Osteocyte (in vitro differentiated cells): Measurements from ENCODE around the gene SNRPN. TPM values are rescaled to one million over a fixed set of nuclear protein-coding genes. Genes with fewer than 3 reads are reported as not detected.

ENCODE experiments used
- DNase-seq: peaks from one replicate; pipeline ENCODE4 v3.0.0; 2021; ENCODE audit warnings: mixed read lengths; ENCODE audit not compliant: unreplicated experiment; ENCODE audit errors: extremely low spot score
- H3K27ac Mint-ChIP-seq: one replicate; pipeline ENCODE4 v1.8.0; 2021; ENCODE audit warnings: mild to moderate bottlenecking, mixed read lengths; ENCODE audit not compliant: unreplicated experiment
- H3K27me3 Mint-ChIP-seq: one replicate; pipeline ENCODE4 v1.8.0; 2021; ENCODE audit warnings: mixed read lengths; ENCODE audit not compliant: unreplicated experiment
- H3K36me3 Mint-ChIP-seq: one replicate; pipeline ENCODE4 v1.8.0; 2021; ENCODE audit warnings: mixed read lengths; ENCODE audit not compliant: unreplicated experiment
- H3K4me1 Mint-ChIP-seq: one replicate; pipeline ENCODE4 v1.8.0; 2021; ENCODE audit warnings: mixed read lengths; ENCODE audit not compliant: unreplicated experiment
- H3K4me3 Mint-ChIP-seq: one replicate; pipeline ENCODE4 v1.8.0; 2021; ENCODE audit warnings: mild to moderate bottlenecking, moderate library complexity, mixed read lengths; ENCODE audit not compliant: unreplicated experiment
- H3K9me3 Mint-ChIP-seq: one replicate; pipeline ENCODE4 v1.8.0; 2021; ENCODE audit warnings: mixed read lengths; ENCODE audit not compliant: unreplicated experiment
- total RNA-seq: library from RNA; stranded (reverse); gene quantifications from 2 replicates; pipeline ENCODE4 v1.2.1, GENCODE V29; 2021
- TF ChIP-seq, protein P1 (sequence below): fragments of 200-600 bp; sonication (generic); IDR thresholded peaks from 2 replicates; pipeline ENCODE4 v1.5.0; 2021; ENCODE audit warnings: antibody characterized with exemption, mild to moderate bottlenecking, moderate library complexity

The SNRPN gene
- total RNA-seq, 1 donor from 2014 or later, result 102 TPM

DNA sequence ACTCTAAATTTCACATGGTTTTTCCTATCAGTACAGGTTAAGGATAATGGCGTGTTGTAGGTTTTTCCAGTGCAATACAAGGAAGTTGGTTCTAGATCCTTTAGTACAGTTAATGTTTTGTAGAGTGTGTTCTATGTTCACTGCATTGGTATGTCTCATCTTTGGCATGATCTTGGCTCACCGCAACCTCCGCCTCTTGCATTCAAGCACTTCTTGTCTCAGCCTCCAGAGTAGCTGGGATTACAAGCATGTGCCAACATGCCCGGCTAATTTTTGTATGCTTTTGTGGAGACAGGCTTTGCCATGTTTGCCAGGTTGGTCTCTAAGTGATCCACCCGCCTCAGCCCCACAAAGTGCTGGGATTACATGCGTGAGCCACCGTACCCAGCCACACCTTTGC, 30.4 kb downstream of the SNRPN start:
- no peaks in the 10 kb centered on the region for H3K4me1 Mint-ChIP-seq
- peaks cover 50% of the 10 kb centered on the region for H3K9me3 Mint-ChIP-seq
- TF ChIP-seq, protein P1, sequence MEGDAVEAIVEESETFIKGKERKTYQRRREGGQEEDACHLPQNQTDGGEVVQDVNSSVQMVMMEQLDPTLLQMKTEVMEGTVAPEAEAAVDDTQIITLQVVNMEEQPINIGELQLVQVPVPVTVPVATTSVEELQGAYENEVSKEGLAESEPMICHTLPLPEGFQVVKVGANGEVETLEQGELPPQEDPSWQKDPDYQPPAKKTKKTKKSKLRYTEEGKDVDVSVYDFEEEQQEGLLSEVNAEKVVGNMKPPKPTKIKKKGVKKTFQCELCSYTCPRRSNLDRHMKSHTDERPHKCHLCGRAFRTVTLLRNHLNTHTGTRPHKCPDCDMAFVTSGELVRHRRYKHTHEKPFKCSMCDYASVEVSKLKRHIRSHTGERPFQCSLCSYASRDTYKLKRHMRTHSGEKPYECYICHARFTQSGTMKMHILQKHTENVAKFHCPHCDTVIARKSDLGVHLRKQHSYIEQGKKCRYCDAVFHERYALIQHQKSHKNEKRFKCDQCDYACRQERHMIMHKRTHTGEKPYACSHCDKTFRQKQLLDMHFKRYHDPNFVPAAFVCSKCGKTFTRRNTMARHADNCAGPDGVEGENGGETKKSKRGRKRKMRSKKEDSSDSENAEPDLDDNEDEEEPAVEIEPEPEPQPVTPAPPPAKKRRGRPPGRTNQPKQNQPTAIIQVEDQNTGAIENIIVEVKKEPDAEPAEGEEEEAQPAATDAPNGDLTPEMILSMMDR, result no peak
- no peak overlapping the region for H3K4me3 Mint-ChIP-seq
- H3K27ac Mint-ChIP-seq, result no peak overlapping the region
- no peaks in the 10 kb centered on the region for H3K27me3 Mint-ChIP-seq
- peaks cover 46% of the 10 kb centered on the region for H3K36me3 Mint-ChIP-seq
- no peak for DNase-seq

DNA sequence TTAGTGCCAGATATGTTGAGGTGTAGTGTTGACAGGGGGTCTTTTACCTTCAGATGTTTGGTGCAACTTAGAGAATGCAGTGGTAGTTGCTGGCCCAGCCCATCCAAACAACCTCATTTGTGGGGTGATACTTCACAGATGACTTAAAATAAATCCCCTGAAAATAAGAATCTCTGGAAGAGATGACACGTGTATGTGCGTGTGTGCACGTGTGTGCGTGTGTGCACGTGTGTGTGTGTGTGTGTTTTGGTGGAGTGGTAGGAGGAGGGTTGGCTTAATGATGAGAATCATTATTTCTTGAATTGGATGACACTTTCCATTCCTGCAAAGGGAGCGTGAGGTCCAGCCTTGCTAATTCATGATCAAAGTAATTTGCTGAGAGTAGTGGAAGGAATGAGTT, 31.9 kb downstream of the SNRPN start:
- DNase-seq, result no peak
- H3K4me3 Mint-ChIP-seq, result no peak overlapping the region

DNA sequence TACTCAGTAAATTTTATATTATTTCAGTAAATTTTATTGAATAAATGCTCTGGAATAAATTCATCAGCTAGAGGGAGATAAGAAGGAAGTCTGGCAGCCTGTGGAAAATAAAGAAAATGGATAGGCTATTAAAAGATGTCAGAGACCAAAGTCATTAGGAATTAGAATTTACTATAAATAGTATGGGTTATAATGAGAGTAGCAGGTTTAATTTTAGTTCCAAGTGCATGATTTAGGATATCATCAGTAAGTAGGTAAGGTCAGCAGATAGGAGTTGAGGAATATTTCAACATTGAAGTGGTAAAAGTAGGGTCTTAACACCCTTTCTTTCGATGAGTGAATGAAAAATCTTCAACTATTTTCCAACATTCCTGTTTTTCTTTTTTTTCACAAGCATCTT, 64.6 kb downstream of the SNRPN start:
- H3K36me3 Mint-ChIP-seq, result peaks cover 46% of the 10 kb centered on the region
- no peak overlapping the region for H3K27ac Mint-ChIP-seq

More for the DNA sequence above, 31.9 kb downstream of the SNRPN start:
- H3K4me1 Mint-ChIP-seq, result no peaks in the 10 kb centered on the region
- TF ChIP-seq, protein P1, result no peak
- no peak overlapping the region for H3K27ac Mint-ChIP-seq
- peaks cover 45% of the 10 kb centered on the region for H3K36me3 Mint-ChIP-seq
- H3K9me3 Mint-ChIP-seq, result peaks cover 54% of the 10 kb centered on the region
- no peaks in the 10 kb centered on the region for H3K27me3 Mint-ChIP-seq

DNA sequence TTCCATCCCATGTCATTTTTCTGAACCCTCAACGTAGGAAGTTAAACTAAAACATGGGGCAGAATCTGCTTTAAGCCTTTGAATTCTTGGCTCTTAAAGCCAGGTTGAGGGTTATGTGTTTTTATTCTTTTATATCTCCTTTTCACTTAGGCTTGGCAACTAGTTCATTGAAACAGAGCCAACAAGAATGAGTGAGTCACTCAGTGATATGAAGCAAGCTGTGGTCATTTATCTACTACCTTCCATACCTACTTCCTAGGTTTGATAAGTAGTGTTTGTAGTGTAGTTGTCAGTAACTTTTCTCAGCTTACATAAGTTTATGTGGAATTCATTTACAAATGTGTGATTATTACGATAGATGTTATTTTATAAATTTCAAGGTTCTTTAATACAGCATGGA, 67.4 kb downstream of the SNRPN start:
- DNase-seq, result no peak
- Mint-ChIP-seq H3K4me1 (no peaks in the 10 kb centered on the region), H3K27ac (no peak overlapping the region), H3K27me3 (no peaks in the 10 kb centered on the region), H3K36me3 (peaks cover 60% of the 10 kb centered on the region), H3K4me3 (no peak overlapping the region), H3K9me3 (peaks cover 60% of the 10 kb centered on the region)
- TF ChIP-seq, protein P1, result no peak

More for the DNA sequence above, 64.6 kb downstream of the SNRPN start:
- DNase-seq, result no peak
- TF ChIP-seq, protein P1, result no peak
- H3K4me1 Mint-ChIP-seq, result no peaks in the 10 kb centered on the region
- no peak overlapping the region for H3K4me3 Mint-ChIP-seq
- H3K27me3 Mint-ChIP-seq, result no peaks in the 10 kb centered on the region
- H3K9me3 Mint-ChIP-seq, result peaks cover 65% of the 10 kb centered on the region

Other genes starting within 250 kb of the SNRPN start
- gene SNURF, start within 50 bp of the SNRPN start, total RNA-seq, result 19.1 and 20.5 TPM in 2 replicates